GM23248 (cell line): ENCODE data around the gene TPGS1.

Source experiments
- EZH2 ChIP-seq: fragments of 200-600 bp; sonication (generic); IDR thresholded peaks from 2 replicates; pipeline ENCODE4 v1.6.1; 2018; ENCODE audit warnings: antibody characterized with exemption, mild to moderate bottlenecking; ENCODE audit not compliant: insufficient read depth, poor library complexity, severe bottlenecking
- EZH2phosphoT487 ChIP-seq: fragments of 200-600 bp; sonication (generic); IDR thresholded peaks from 2 replicates; pipeline ENCODE4 v1.6.1; 2018; ENCODE audit warnings: antibody characterized with exemption, moderate library complexity, mild to moderate bottlenecking, low read depth; ENCODE audit not compliant: insufficient read depth

DNA sequence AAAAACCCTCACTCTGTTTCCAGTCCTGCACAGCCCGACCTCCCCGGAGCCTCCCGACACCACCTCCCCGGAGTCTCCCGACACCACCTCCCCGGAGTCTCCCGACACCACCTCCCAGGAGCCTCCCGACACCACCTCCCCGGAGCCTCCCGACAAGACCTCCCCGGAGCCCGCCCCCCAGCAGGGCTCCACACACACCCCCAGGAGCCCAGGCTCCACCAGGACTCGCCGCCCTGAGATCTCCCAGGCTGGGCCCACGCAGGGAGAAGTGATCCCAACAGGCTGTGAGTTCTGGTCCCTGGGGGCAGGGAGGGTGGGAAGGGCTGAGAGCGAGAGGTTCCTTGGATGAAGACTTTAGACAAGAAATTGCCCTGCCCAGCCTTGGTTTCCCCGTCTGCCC is 5.7 kb upstream of the TPGS1 start:
- TF ChIP-seq EZH2 (no peak), EZH2phosphoT487 (no peak)
